Neural progenitor cell (in vitro differentiated cells): ENCODE results near the gene FAM151A.

Experiments
- EZH2 ChIP-seq: fragments of 200-600 bp; sonication (generic); IDR thresholded peaks from 2 replicates; pipeline ENCODE4 v1.6.1; 2017; ENCODE audit warnings: antibody characterized with exemption, mild to moderate bottlenecking, moderate library complexity
- EZH2phosphoT487 ChIP-seq: fragments of 200-600 bp; sonication (generic); IDR thresholded peaks from 2 replicates; pipeline ENCODE4 v1.6.1; 2017; ENCODE audit warnings: antibody characterized with exemption
- TF ChIP-seq, protein P1 (sequence below): fragments of 200-600 bp; sonication (generic); IDR thresholded peaks from 2 replicates; pipeline ENCODE4 v1.5.1; 2017; ENCODE audit warnings: antibody characterized with exemption, mild to moderate bottlenecking

DNA sequence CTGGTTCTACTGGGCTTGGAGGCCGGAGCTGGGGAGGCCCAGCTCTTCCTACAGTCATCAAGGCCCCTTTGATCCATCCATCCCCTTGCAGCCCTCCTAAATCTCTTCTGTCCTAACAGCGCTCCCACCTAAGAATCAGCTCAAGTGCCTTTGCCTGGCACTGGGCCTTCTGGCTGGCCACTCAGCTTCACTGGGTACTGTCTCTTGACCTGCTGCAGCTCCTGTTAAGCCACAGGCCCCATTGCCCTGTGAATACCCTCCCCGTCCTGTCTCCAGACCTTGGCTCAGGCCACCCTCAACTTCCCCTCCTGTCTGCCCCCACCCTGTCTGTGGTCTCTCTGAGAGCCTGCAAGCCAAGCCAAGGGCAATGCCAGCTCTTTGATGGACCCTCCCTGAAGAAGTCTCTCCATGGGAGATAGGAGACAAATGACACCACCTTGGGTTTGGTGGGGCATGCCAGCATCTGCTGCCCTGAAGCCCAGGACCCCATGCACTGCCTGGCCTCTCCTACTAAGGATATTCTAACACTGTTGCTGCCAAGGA, 27.3 kb downstream of the FAM151A start:
- TF ChIP-seq, protein P1, sequence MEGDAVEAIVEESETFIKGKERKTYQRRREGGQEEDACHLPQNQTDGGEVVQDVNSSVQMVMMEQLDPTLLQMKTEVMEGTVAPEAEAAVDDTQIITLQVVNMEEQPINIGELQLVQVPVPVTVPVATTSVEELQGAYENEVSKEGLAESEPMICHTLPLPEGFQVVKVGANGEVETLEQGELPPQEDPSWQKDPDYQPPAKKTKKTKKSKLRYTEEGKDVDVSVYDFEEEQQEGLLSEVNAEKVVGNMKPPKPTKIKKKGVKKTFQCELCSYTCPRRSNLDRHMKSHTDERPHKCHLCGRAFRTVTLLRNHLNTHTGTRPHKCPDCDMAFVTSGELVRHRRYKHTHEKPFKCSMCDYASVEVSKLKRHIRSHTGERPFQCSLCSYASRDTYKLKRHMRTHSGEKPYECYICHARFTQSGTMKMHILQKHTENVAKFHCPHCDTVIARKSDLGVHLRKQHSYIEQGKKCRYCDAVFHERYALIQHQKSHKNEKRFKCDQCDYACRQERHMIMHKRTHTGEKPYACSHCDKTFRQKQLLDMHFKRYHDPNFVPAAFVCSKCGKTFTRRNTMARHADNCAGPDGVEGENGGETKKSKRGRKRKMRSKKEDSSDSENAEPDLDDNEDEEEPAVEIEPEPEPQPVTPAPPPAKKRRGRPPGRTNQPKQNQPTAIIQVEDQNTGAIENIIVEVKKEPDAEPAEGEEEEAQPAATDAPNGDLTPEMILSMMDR, result no peak
- TF ChIP-seq EZH2, result no peak
- no peak for TF ChIP-seq EZH2phosphoT487
